RWPE2 (cell line): ENCODE data around the gene MAPK7.
A peak's percentile ranks its signal among the peaks of the same experiment; 100 is the strongest.

ENCODE experiments used
- ATAC-seq: fragments of 200-7000 bp; cut with Tn5 transposase; 3 replicates; pipeline ENCODE4 v1.9.1; 2021; ENCODE audit warnings: low read depth
- DNase-seq: peaks from one replicate; pipeline ENCODE4 v3.0.0-alpha.2; 2020; ENCODE audit warnings: low spot score
- H3K27ac ChIP-seq: fragments of 450-650 bp; 2 replicates; pipeline ENCODE4 v1.5.1; 2017; ENCODE audit warnings: mild to moderate bottlenecking; ENCODE audit not compliant: poor library complexity, severe bottlenecking
- H3K27me3 ChIP-seq: fragments of 250-450 bp; sonication (Bioruptor Pico); 2 replicates; pipeline ENCODE4 v1.5.1; 2021; ENCODE audit warnings: mild to moderate bottlenecking, moderate library complexity; ENCODE audit not compliant: insufficient read depth, poor library complexity, severe bottlenecking
- H3K36me3 ChIP-seq: fragments of 250-450 bp; sonication (Bioruptor Pico); 2 replicates; pipeline ENCODE4 v1.5.1; 2020; ENCODE audit warnings: low read depth, mild to moderate bottlenecking, moderate library complexity
- H3K4me1 ChIP-seq: fragments of 250-450 bp; sonication (Bioruptor Pico); 2 replicates; pipeline ENCODE4 v1.5.1; 2021; ENCODE audit warnings: mild to moderate bottlenecking, moderate library complexity; ENCODE audit not compliant: insufficient read depth, poor library complexity, severe bottlenecking
- H3K4me3 ChIP-seq: fragments of 250-450 bp; sonication (Bioruptor Pico); 2 replicates; pipeline ENCODE4 v1.5.1; 2021; ENCODE audit warnings: mild to moderate bottlenecking, moderate library complexity; ENCODE audit not compliant: severe bottlenecking
- H3K9me3 ChIP-seq: fragments of 250-450 bp; sonication (Bioruptor Pico); 2 replicates; pipeline ENCODE4 v1.5.1; 2021; ENCODE audit warnings: mild to moderate bottlenecking, moderate library complexity; ENCODE audit not compliant: severe bottlenecking
- CTCF ChIP-seq: fragments of 450-650 bp; IDR thresholded peaks from one replicate; pipeline ENCODE4 v1.5.1; 2017; ENCODE audit warnings: mild to moderate bottlenecking, moderate library complexity; ENCODE audit not compliant: poor library complexity, severe bottlenecking

Gene MAPK7

GRCh38 chr17:19372439-19372838 is 5.9 kb upstream of the MAPK7 start:
- no peaks in the 10 kb centered on the region for H3K36me3 ChIP-seq
- H3K9me3 ChIP-seq: no peaks in the 10 kb centered on the region
- H3K27me3 ChIP-seq: no peaks in the 10 kb centered on the region
- no peak overlapping the region for H3K4me3 ChIP-seq
- H3K4me1 ChIP-seq: no peaks in the 10 kb centered on the region
- no peak overlapping the region for H3K27ac ChIP-seq
- ATAC-seq: no peak
- DNase-seq: no peak
- TF ChIP-seq CTCF: no peak

GRCh38 chr17:19372866-19373504 is 5.3 kb upstream of the MAPK7 start:
- no peak for TF ChIP-seq CTCF
- Histone ChIP-seq H3K36me3 (no peaks in the 10 kb centered on the region), H3K4me1 (no peaks in the 10 kb centered on the region), H3K27ac (no peak overlapping the region), H3K4me3 (no peak overlapping the region), H3K27me3 (no peaks in the 10 kb centered on the region), H3K9me3 (no peaks in the 10 kb centered on the region)
- ATAC-seq: no peak
- no peak for DNase-seq

DNA sequence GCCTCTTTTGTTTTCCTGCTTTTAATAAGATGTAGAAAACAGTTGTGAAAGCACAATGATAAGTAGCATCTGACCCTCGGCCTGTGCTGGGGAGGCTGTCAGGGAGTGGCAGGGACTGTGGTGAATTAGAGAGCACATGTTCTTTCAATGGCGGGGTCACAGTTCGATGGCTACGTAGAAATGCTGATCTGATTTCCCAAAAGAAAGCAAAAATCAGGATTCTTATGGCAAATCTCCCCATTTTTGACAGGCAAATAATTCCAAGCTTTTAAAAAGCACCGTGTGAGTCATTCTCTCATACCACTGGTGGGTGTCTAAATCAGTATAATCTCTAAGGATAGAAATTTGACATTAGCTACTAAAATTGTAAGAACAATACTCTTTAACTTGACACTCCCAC is 4.2 kb upstream of the MAPK7 start:
- no peaks in the 10 kb centered on the region for H3K9me3 ChIP-seq
- no peaks in the 10 kb centered on the region for H3K27me3 ChIP-seq
- TF ChIP-seq CTCF: no peak

DNA sequence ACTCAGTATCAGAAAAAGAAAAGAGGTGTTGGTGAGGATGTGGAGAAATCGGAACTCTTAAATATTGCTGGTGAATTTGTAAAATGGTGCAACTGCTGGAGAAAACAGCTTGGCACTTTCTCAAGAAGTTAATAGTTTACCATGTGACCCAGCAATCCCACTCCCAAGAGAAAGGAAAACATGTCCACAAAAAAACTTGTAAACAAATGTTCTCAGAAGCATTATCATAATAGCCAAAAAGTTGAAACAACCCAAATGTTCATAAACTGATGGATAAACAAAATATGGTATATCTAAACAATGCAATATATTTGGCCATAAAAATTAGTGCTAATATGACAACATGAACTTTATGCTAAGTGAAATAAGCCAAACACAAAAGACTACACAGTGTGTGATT is 2.6 kb upstream of the MAPK7 start:
- Histone ChIP-seq H3K9me3 (no peaks in the 10 kb centered on the region), H3K27me3 (no peaks in the 10 kb centered on the region), H3K4me1 (no peaks in the 10 kb centered on the region), H3K27ac (no peak overlapping the region), H3K4me3 (no peak overlapping the region), H3K36me3 (peaks cover 18% of the 10 kb centered on the region)
- no peak for ATAC-seq
- DNase-seq: no peak
- no peak for TF ChIP-seq CTCF

More for the DNA sequence above, 4.2 kb upstream of the MAPK7 start:
- Histone ChIP-seq H3K36me3 (peaks cover 2% of the 10 kb centered on the region), H3K27ac (no peak overlapping the region), H3K4me3 (no peak overlapping the region), H3K4me1 (no peaks in the 10 kb centered on the region)
- DNase-seq (no peak), ATAC-seq (no peak)

- H3K4me1 ChIP-seq: no peaks in the 10 kb centered on the region
- H3K27ac ChIP-seq: peak overlapping the region; percentile 90
- ATAC-seq (no peak), DNase-seq (no peak)
- peak overlapping the region; percentile 65 for H3K4me3 ChIP-seq
- no peaks in the 10 kb centered on the region for H3K27me3 ChIP-seq
- no peak for TF ChIP-seq CTCF
- H3K36me3 ChIP-seq: peaks cover 28% of the 10 kb centered on the region
- no peaks in the 10 kb centered on the region for H3K9me3 ChIP-seq
Measured at GRCh38 chr17:19376811-19377210, 1.5 kb upstream of the MAPK7 start.
